K562 (cell line): ENCODE results near the gene TMEM214. TPM values are rescaled to one million over a fixed set of nuclear protein-coding genes. Genes with fewer than 3 reads are reported as not detected.
A peak's percentile ranks its signal among the peaks of the same experiment; 100 is the strongest.

Source experiments
- CBX8 ChIP-seq: fragments of 200-600 bp; sonication (generic); IDR thresholded peaks from 2 replicates; pipeline ENCODE4 v1.6.1; 2012; ENCODE audit warnings: borderline replicate concordance, mixed run types, low read depth, mild to moderate bottlenecking, moderate library complexity, mixed read lengths, low read length, control low read depth, inconsistent platforms; ENCODE audit not compliant: poor library complexity, severe bottlenecking; ENCODE audit errors: extremely low read depth
- KAT8 ChIP-seq: fragments of 450-650 bp; IDR thresholded peaks from 2 replicates; pipeline ENCODE4 v1.6.1; 2016; ENCODE audit warnings: low read depth, mild to moderate bottlenecking
- KLF10 ChIP-seq: fragments of 250-450 bp; sonication (Bioruptor Pico); IDR thresholded peaks from 2 replicates; pipeline ENCODE4 v1.6.1; 2021; ENCODE audit warnings: matching md5 sums
- MGA ChIP-seq: fragments of 450-650 bp; IDR thresholded peaks from 2 replicates; pipeline ENCODE4 v1.6.1; 2016; ENCODE audit warnings: mild to moderate bottlenecking, moderate library complexity
- TARDBP ChIP-seq: fragments of 450-650 bp; IDR thresholded peaks from 2 replicates; pipeline ENCODE4 v1.6.1; 2016
- TEAD1 ChIP-seq, 2 experiments: fragments of 450-650 bp in 1 of 2; sonication (generic) in 1 of 2; formaldehyde crosslinking; IDR thresholded peaks; 2 replicates each; pipeline versions ENCODE4 v1.4.0 to v1.8.0; 2020 to 2022; ENCODE audit warnings: mild to moderate bottlenecking in 2 of 2, missing genetic modification reagents in 1 of 2
- ZNF707 ChIP-seq: fragments of 250-450 bp; sonication (Bioruptor Pico); conservative IDR thresholded peaks from 2 replicates; pipeline ENCODE4 v1.8.0; 2022; ENCODE audit warnings: inconsistent platforms, mild to moderate bottlenecking, moderate library complexity
- polyA plus RNA-seq, 8 experiments: library from polyadenylated mRNA; depleted of rRNA in 4 of 8; stranded (reverse) in 5 of 8; unstranded in 3 of 8; fragments of >200 nt; fragmentation: Nextera tagmentation in 2 of 8; fragmentation: Illumina TruSeq in 1 of 8; extraction: Ambion mirVana in 2 of 8; extraction: Trizol in 1 of 8; gene quantifications; 2 replicates each; pipeline versions ENCODE4 v1.2.1 to v1.2.3, GENCODE V29; 2011 to 2014; ENCODE audit warnings: inconsistent platforms in 1 of 8, missing spikeins in 1 of 8
- total RNA-seq, 7 experiments: library from RNA; depleted of rRNA in 6 of 7; stranded (reverse); fragments of >200 nt in 6 of 7; fragmentation: Illumina TruSeq in 2 of 7; extraction: Trizol in 2 of 7; gene quantifications; 2 replicates each; pipeline versions ENCODE4 v1.2.1 to v1.2.3, GENCODE V29; 2011 to 2021; ENCODE audit warnings: low replicate concordance in 1 of 7
- TF ChIP-seq, protein P1 (sequence below): fragments of 150-350 bp; IDR thresholded peaks from 2 replicates; pipeline ENCODE4 v1.6.1; 2014; ENCODE audit warnings: low read depth, mild to moderate bottlenecking, low read length, borderline replicate concordance
- TF ChIP-seq, protein P2 (sequence below): sonication (generic); formaldehyde crosslinking; IDR thresholded peaks from 2 replicates; pipeline ENCODE4 v1.8.0; 2022; ENCODE audit warnings: missing genetic modification reagents, mild to moderate bottlenecking, borderline replicate concordance

The TMEM214 gene
- total and polyA plus RNA-seq, 9 of the 15 experiments (the other 6 are each of a cell fraction or from before 2014, with no cell fraction given): 11.4 to 81.4 (median 44.1) TPM

- peak; percentile 22; the same call in 1 of the 2 replicates for TF ChIP-seq MGA
- no peak for TF ChIP-seq KAT8
- TF ChIP-seq CBX8: no peak
- no peak for TF ChIP-seq KLF10
- TF ChIP-seq, protein P1, sequence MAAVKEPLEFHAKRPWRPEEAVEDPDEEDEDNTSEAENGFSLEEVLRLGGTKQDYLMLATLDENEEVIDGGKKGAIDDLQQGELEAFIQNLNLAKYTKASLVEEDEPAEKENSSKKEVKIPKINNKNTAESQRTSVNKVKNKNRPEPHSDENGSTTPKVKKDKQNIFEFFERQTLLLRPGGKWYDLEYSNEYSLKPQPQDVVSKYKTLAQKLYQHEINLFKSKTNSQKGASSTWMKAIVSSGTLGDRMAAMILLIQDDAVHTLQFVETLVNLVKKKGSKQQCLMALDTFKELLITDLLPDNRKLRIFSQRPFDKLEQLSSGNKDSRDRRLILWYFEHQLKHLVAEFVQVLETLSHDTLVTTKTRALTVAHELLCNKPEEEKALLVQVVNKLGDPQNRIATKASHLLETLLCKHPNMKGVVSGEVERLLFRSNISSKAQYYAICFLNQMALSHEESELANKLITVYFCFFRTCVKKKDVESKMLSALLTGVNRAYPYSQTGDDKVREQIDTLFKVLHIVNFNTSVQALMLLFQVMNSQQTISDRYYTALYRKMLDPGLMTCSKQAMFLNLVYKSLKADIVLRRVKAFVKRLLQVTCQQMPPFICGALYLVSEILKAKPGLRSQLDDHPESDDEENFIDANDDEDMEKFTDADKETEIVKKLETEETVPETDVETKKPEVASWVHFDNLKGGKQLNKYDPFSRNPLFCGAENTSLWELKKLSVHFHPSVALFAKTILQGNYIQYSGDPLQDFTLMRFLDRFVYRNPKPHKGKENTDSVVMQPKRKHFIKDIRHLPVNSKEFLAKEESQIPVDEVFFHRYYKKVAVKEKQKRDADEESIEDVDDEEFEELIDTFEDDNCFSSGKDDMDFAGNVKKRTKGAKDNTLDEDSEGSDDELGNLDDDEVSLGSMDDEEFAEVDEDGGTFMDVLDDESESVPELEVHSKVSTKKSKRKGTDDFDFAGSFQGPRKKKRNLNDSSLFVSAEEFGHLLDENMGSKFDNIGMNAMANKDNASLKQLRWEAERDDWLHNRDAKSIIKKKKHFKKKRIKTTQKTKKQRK: no peak
- TF ChIP-seq, protein P2, sequence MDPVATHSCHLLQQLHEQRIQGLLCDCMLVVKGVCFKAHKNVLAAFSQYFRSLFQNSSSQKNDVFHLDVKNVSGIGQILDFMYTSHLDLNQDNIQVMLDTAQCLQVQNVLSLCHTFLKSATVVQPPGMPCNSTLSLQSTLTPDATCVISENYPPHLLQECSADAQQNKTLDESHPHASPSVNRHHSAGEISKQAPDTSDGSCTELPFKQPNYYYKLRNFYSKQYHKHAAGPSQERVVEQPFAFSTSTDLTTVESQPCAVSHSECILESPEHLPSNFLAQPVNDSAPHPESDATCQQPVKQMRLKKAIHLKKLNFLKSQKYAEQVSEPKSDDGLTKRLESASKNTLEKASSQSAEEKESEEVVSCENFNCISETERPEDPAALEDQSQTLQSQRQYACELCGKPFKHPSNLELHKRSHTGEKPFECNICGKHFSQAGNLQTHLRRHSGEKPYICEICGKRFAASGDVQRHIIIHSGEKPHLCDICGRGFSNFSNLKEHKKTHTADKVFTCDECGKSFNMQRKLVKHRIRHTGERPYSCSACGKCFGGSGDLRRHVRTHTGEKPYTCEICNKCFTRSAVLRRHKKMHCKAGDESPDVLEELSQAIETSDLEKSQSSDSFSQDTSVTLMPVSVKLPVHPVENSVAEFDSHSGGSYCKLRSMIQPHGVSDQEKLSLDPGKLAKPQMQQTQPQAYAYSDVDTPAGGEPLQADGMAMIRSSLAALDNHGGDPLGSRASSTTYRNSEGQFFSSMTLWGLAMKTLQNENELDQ (CRISPR knock-in tag): no peak
- no peak for TF ChIP-seq ZNF707
- TF ChIP-seq TEAD1 (CRISPR knock-in tag; IDR thresholded peaks at IDR 0.05): no peak
- no peak for TF ChIP-seq TARDBP
These were observed 50.1 kb downstream of the TMEM214 start (continued) for GRCh38 chr2:27082773-27083409.
